OCI-LY3 (cell line): ENCODE data around the gene EYA4.
A peak's percentile ranks its signal among the peaks of the same experiment; 100 is the strongest.

ENCODE experiments used
- H2AFZ ChIP-seq: fragments of 200-600, 300-600 bp; shearing (Covaris generic); 2 replicates; pipeline ENCODE4 v1.6.0; 2014; ENCODE audit warnings: antibody characterized with exemption, low read depth, low read length
- H3K27ac ChIP-seq: fragments of 200-600, 300-600 bp; sonication (generic); 2 replicates; pipeline ENCODE4 v1.5.1; 2014; ENCODE audit warnings: mild to moderate bottlenecking, low read length, moderate library complexity, mixed read lengths
- H3K27me3 ChIP-seq: fragments of 200-600, 300-600 bp; sonication (generic); 2 replicates; pipeline ENCODE4 v1.6.1; 2014; ENCODE audit warnings: low read depth, low read length, mixed read lengths
- H3K36me3 ChIP-seq: fragments of 200-600, 300-600 bp; sonication (generic); replicated peaks from 2 replicates; pipeline ENCODE3; 2014; ENCODE audit warnings: low read depth, low read length, mixed read lengths
- H3K4me1 ChIP-seq: fragments of 300-600, 200-600 bp; sonication (generic); 2 replicates; pipeline ENCODE4 v1.6.1; 2014; ENCODE audit warnings: low read length, mixed read lengths
- H3K4me2 ChIP-seq: fragments of 200-600, 300-600 bp; sonication (generic); 2 replicates; pipeline ENCODE4 v1.6.1; 2014; ENCODE audit warnings: low read length, mixed read lengths
- H3K4me3 ChIP-seq: fragments of 300-600, 200-600 bp; sonication (generic); 2 replicates; pipeline ENCODE4 v1.5.1; 2014; ENCODE audit warnings: antibody characterized with exemption, mild to moderate bottlenecking, low read length, moderate library complexity
- H3K79me2 ChIP-seq: fragments of 300-600, 200-600 bp; shearing (Covaris generic); 2 replicates; pipeline ENCODE4 v1.6.1; 2014; ENCODE audit warnings: mild to moderate bottlenecking, low read length, mixed read lengths
- H3K9ac ChIP-seq: fragments of 300-600, 200-600 bp; shearing (Covaris generic); 2 replicates; pipeline ENCODE4 v1.6.0; 2014; ENCODE audit warnings: mild to moderate bottlenecking, low read length, moderate library complexity
- H3K9me3 ChIP-seq: fragments of 200-600, 300-600 bp; shearing (Covaris generic); 2 replicates; pipeline ENCODE4 v1.6.1; 2014; ENCODE audit warnings: low read length, mixed read lengths; ENCODE audit not compliant: insufficient read depth
- H4K20me1 ChIP-seq: fragments of 200-600, 300-600 bp; sonication (generic); 2 replicates; pipeline ENCODE4 v1.6.1; 2016; ENCODE audit warnings: low read length, mixed read lengths; ENCODE audit not compliant: insufficient read depth
- CTCF ChIP-seq: fragments of 200-600, 300-600 bp; sonication (generic); IDR thresholded peaks from 2 replicates; pipeline ENCODE4 v1.5.1; 2014; ENCODE audit warnings: antibody characterized with exemption, low read length, low read depth
- EZH2phosphoT487 ChIP-seq: fragments of 200-600 bp; shearing (Covaris generic); IDR thresholded peaks from 2 replicates; pipeline ENCODE4 v1.6.1; 2018; ENCODE audit warnings: antibody characterized with exemption, mixed run types, low read depth

EYA4 gene

GRCh38 chr6:133251688-133252087 lies 10.5 kb downstream of the EYA4 start:
- H3K4me3 ChIP-seq, result no peak overlapping the region
- TF ChIP-seq EZH2phosphoT487, result no peak
- TF ChIP-seq CTCF, result no peak
- no peaks in the 10 kb centered on the region for H4K20me1 ChIP-seq
- H3K79me2 ChIP-seq, result no peaks in the 10 kb centered on the region
- no peaks in the 10 kb centered on the region for H3K36me3 ChIP-seq
- no peak overlapping the region for H3K27ac ChIP-seq
- no peaks in the 10 kb centered on the region for H3K9me3 ChIP-seq
- H3K4me1 ChIP-seq, result peaks cover 17% of the 10 kb centered on the region
- H2AFZ ChIP-seq, result no peak overlapping the region
- H3K9ac ChIP-seq, result no peak overlapping the region
- H3K27me3 ChIP-seq, result no peaks in the 10 kb centered on the region
- H3K4me2 ChIP-seq, result no peak overlapping the region

- peak overlapping the region; percentile 64 for H3K4me2 ChIP-seq
- no peaks in the 10 kb centered on the region for H3K79me2 ChIP-seq
These were observed 13.5 kb downstream of the EYA4 start for GRCh38 chr6:133254552-133255228.

DNA sequence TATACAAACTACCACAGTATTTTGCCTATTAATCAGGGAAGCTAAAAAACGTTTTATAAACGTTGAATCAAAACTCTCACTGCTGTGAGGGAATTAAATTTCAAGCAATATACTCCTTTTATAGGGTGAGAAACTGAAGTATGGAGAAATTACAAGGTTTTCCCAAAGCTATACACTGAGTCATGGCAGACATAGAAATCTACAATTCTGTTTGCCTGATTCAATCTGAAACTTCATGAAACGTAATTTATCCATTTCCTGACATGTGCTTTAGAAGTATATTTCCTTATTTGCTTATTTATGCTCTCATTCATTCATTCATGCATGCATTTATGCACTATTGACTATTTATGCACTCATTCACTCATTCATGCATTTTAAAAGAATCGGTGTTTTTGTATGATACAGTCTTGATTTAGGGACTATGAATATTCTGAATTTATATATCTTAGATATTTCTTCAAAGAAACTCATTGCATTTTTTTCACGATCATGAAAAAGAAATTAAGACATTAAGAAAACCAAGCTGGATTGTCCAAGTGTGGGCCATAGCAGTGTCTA lies 16.5 kb downstream of the EYA4 start:
- H3K79me2 ChIP-seq, result no peaks in the 10 kb centered on the region
- no peak overlapping the region for H3K4me2 ChIP-seq
- H3K36me3 ChIP-seq, result no peaks in the 10 kb centered on the region
- no peak overlapping the region for H3K27ac ChIP-seq
- H3K4me1 ChIP-seq, result peaks cover 17% of the 10 kb centered on the region
- H3K9ac ChIP-seq, result no peak overlapping the region
- no peaks in the 10 kb centered on the region for H4K20me1 ChIP-seq
- H2AFZ ChIP-seq, result no peak overlapping the region
- no peak overlapping the region for H3K4me3 ChIP-seq
- no peaks in the 10 kb centered on the region for H3K27me3 ChIP-seq
- TF ChIP-seq EZH2phosphoT487 (no peak), CTCF (no peak)
- no peaks in the 10 kb centered on the region for H3K9me3 ChIP-seq

More at GRCh38 chr6:133254552-133255228, 13.5 kb downstream of the EYA4 start:
- TF ChIP-seq CTCF (no peak), EZH2phosphoT487 (no peak)
- Histone ChIP-seq H3K4me3 (peak overlapping the region; percentile 19), H3K27me3 (no peaks in the 10 kb centered on the region), H2AFZ (no peak overlapping the region), H3K4me1 (peaks cover 17% of the 10 kb centered on the region), H3K9me3 (no peaks in the 10 kb centered on the region), H3K9ac (no peak overlapping the region), H3K36me3 (no peaks in the 10 kb centered on the region), H3K27ac (no peak overlapping the region), H4K20me1 (no peaks in the 10 kb centered on the region)

DNA sequence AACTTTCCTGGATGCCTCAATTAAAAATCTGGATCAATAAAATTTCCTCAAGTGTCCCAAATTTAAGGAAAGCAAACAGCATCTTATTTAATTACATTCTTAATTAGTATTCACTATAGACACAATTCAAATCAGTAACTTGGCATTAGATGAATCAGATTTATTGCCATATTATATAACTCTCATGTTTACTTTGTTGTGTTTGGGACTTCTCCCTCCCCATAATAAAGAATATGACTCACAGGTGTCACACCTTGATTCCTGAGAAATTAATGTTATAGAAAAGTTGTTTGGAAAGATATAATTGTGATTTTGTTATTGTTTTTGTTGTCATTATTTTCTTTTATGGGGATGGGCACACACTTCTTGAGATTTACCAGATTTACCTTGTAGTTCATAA lies 18.4 kb downstream of the EYA4 start:
- TF ChIP-seq EZH2phosphoT487 (no peak), CTCF (no peak)
- Histone ChIP-seq H3K4me1 (peaks cover 8% of the 10 kb centered on the region), H3K27me3 (no peaks in the 10 kb centered on the region), H3K36me3 (no peaks in the 10 kb centered on the region), H4K20me1 (no peaks in the 10 kb centered on the region), H3K9ac (no peak overlapping the region), H3K4me2 (no peak overlapping the region), H3K27ac (no peak overlapping the region), H3K4me3 (no peak overlapping the region), H3K9me3 (no peaks in the 10 kb centered on the region), H2AFZ (no peak overlapping the region), H3K79me2 (no peaks in the 10 kb centered on the region)
